8988T (cell line): ENCODE data around the gene SVOPL.

Experiments
- DNase-seq: peaks from one replicate; pipeline ENCODE4 v3.0.0; 2011

SVOPL gene

GRCh38 chr7:138602451-138602850 is 98.7 kb downstream of the SVOPL start:
- DNase-seq, result no peak

GRCh38 chr7:138595454-138595853 is 105.7 kb downstream of the SVOPL start:
- no peak for DNase-seq

DNA sequence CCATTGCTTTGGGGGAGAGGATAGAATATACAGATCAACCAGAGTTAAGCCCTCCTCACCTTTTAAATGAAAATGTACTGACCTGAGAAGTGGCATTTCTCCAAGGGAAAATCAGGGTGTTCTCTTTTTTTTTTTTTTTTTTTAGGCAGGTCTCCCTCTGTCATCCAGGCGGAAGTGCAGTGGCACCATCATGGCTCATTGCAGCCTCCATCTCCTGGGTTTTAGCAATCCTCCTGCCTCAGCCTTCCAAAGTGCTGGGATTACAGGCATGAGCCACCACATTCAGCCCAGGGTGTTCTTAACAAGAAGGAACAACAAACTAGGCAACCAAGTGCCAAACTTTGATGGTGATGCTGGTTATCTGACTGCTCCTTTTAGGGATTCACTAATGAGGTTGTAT is 111.0 kb downstream of the SVOPL start:
- no peak for DNase-seq

DNA sequence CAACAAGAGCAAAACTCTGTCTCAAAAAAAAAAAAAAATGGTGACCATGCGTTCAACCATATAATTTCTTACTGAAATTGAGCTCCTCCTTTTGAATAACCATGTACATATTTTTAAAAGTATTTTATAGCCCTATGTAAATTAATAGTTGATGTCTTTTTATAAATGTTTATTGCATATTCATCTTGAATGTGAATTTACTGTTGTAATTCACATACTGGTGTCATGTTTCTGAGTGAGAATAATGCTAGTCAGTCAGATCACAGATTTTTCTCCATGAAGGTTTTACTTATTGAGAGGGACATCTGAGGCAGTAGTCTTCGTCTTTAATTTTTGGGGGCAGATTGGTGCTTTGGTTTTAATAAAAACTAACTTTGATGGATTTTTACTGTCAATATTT is 112.2 kb downstream of the SVOPL start:
- DNase-seq, result no peak

- DNase-seq, result no peak
Measured at GRCh38 chr7:138587485-138587884, 113.7 kb downstream of the SVOPL start.

- DNase-seq, result no peak
Measured at GRCh38 chr7:138585283-138585993, 115.7 kb downstream of the SVOPL start.

GRCh38 chr7:138584696-138585095 is 116.5 kb downstream of the SVOPL start:
- DNase-seq, result no peak

DNA sequence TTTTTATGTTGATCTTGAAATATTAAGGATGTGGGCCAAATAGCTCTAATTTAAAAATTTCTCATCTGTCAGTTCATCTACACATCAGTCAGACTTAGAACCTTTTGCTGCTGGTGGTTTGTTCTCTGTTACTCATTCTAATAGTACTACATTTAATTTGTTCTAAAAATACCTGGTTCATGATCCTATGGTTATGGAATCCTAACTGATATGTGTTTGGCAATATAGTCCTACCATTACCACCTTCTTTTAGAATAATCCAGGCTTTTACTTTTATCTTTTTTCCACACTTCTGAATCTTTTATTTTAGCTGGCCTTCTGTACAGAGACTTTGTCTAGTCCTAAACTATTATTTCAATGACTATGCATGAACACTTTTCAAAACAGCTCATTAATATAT is 116.9 kb downstream of the SVOPL start:
- no peak for DNase-seq

- no peak for DNase-seq
Measured at GRCh38 chr7:138581065-138581464, 120.1 kb downstream of the SVOPL start.

- no peak for DNase-seq
Measured at GRCh38 chr7:138579671-138580070, 121.5 kb downstream of the SVOPL start.

- DNase-seq, result no peak
Measured at GRCh38 chr7:138579136-138579535, 122.0 kb downstream of the SVOPL start.

GRCh38 chr7:138575897-138576428 is 125.2 kb downstream of the SVOPL start:
- no peak for DNase-seq

- DNase-seq, result no peak
Measured at GRCh38 chr7:138573741-138574140, 127.4 kb downstream of the SVOPL start.

DNA sequence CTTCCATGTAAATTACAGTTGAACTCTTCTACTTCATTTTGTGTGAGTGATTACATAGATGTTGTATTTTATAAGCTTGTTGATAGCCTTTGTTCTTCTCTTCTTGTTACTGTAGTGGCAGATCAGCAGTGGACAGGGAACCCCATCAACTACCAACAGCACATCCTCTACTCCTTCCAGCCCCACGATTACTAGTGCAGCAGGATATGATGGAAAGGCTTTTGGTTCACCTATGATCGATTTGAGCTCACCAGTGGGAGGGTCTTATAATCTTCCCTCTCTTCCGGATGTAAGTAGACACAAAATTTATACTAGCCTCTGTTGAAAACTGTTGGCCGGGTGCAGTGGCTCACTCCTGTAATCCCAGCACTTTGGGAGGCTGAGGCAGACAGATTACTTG is 130.4 kb downstream of the SVOPL start:
- DNase-seq, result no peak

- no peak for DNase-seq
Measured at GRCh38 chr7:138569418-138569817, 131.7 kb downstream of the SVOPL start.

DNA sequence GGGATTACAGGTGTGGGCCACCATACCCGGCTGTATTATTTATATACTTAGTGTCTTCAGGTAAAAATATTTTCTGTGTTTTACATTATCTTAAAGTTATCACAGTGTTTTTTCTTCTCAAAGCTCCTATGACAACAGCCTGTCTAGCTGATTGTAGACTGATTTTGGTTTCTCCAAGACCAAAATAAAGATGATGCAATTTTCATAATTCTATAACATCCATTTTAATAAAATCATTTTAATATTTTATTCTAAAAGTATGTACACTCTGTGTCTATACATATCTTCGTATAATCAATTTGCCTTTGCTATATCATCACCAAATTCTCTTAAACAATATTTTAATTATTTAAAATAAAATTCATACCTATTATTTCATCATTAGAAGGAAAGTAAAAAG is 132.5 kb downstream of the SVOPL start:
- no peak for DNase-seq

DNA sequence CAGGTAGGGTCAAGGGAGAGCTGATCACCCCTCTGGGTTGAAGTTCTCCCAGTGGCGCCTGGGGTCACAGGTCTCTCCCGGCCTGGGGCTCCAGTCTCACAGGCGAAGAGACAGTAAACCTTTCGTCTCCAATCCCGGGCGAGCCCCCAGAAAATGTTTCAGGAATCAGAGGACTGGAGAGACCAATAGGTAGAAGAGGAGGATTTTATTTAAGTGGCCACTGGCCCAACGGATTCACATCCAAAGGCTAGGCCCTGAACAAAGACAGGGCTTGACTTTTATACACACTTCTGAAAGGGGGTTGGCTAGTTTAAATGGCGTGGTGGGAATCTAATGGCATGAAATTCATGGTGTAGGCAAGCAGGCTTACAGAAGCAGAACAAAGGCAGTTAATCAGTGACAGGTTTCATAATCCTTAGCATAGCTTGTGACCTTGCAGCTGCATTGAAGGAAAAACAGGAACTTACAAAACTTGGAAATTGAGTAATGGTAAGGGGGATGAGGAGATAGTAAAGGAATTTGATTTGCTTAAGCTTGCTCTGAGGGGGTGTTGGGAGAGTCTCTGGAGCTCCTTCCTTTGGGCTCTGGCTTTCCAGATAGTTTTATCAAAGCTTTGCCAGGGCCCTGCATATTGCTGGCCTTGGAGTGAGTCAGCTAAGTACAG is 135.6 kb downstream of the SVOPL start:
- DNase-seq, result no peak

DNA sequence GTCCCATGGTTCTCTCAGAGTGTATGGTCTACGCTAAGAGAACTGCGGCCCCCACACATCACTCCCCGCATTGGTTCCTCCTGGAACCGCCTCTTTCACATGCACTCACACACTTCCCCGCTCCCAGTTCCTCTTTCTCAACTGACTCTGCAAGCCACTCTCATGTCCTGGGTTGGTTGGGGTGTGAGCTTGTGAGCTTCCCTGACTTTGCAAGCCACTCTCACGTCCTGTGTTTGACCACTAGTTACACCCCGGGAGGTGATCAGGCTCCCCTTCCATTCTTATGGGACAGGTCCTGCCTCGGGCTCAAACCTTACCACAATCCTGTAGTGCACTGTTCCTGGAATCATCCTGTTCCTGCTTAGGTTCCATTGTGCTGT is 136.1 kb downstream of the SVOPL start:
- DNase-seq, result no peak

DNA sequence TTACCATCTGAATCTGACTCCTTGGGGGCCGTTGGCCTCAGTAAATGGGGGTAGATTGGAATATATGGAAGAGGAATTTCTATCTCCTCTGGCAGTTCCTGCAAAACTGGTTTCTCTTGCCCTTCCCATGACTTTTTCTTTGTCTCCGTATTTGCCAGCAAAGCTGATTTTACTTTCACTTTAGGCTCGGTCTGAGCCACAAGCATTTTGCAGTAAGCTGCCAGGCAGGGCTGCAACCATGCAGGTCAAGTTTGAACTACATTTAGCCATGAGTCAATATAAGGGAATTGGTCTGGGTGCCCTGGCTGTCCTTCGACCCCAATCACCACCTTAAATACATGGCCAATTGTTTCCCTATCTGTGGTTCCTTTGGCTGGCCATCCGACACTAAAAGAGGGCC is 136.8 kb downstream of the SVOPL start:
- DNase-seq, result no peak

DNA sequence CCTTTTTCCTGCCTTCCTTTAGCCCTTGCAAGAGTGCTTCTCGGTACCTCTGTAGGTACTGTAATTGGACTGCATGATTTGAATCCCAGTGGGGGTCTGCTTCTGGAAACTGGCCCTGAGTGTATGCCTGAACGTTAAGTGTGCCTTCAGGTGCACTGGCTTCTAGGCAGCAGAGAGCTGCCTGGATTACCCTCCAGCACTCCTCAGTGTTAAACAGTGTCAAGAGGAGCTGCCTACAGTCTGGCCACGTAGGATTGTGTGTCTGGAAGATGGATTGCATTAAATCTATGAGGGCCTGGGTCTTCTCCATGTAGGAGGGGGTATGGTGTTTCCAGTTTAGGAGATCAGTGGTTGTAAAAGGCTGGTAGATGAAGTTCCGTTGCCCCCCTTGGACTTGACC is 137.4 kb downstream of the SVOPL start:
- DNase-seq, result no peak

DNA sequence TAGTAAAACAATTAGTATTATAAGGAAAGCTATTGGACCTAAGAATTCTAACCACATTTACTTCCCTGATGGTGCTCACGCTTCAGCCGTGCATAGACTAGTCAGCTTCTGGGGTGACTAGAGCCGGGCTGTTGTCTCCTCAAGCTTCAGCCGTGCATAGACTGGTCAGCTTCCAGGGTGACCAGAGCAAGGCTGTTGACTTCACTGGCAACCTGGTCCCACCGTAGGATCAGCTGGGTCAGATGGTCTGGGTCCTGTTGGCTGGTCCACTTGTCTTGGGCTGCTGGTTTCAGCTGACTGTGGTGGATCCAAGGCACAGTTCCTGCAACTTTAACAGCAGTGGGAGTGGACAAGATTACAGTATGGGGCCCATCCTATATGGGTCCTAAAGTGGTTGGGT is 141.7 kb downstream of the SVOPL start:
- DNase-seq, result no peak

DNA sequence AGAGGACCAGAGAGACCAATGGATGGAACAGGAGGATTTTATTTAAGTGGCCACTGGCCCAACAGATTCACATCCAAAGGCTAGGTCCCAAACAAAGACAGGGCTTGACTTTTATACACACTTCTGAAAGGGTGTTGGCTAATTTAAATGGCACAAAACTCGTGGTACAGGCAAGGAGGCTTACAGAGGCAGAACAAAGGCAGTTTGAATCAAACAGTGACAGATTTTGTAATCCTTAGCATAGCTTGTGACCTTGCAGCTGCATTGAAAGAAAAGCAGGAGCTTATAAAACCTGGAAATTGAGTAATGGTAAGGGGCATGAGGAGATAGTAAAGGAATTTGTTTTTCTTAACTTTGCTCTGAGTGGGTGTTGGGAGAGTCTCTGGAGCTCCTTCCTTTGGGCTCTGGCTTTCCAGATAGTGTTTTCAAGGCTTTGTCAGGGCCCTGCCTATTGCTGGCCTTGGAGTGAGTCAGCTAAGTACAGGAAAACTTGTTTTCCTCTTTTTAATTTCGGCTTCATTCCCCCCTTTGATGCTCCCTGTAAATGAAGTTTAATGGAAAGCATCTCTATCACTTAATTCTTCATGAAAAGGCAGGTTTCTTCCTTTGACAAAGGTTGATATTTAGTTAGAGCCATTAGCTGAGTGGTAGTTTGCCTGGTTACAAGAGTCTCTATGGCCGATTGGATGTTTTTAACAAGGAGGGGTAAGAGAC is 144.2 kb downstream of the SVOPL start:
- no peak for DNase-seq

DNA sequence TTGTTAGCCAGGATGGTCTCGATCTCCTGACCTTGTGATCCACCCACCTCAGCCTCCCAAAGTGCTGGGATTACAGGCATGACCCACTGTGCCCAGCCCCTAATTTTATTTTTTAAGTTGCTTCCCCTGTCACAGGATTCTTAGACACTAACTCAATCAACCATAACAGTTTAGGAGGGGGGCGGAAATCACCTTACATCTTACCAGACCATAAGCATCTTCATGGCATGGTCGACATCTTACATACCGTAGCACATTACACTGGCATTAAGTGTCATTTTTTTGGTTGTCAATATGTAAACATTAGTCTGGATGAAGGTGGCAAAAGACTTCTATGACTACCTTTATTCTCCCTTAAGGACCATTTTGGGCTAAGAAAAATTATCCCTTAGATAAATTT is 145.5 kb downstream of the SVOPL start:
- DNase-seq, result no peak

GRCh38 chr7:138554674-138555073 is 146.5 kb downstream of the SVOPL start:
- no peak for DNase-seq
